Measurements from ENCODE around the gene SVBP.

SVBP gene

GRCh38 chr1:42758641-42759040, 58.6 kb downstream of the SVBP start:
- Histone ChIP-seq H3K27me3 (ENCODE audit: insufficient read depth, poor library complexity, severe bottlenecking) (no peaks in the 10 kb centered on the region), H3K4me1 (ENCODE audit: insufficient read depth, poor library complexity, severe bottlenecking) (no peaks in the 10 kb centered on the region), H3K4me3 (ENCODE audit: severe bottlenecking) (no peak overlapping the region), H3K9me3 (ENCODE audit: severe bottlenecking) (no peaks in the 10 kb centered on the region), H3K36me3 (ENCODE audit: low read depth) (peaks cover 50% of the 10 kb centered on the region), H3K27ac (ENCODE audit: poor library complexity, severe bottlenecking) (no peak overlapping the region)
- DNase-seq (ENCODE audit: low spot score) (no peak), ATAC-seq (ENCODE audit: low read depth) (no peak)
- TF ChIP-seq, protein P1, sequence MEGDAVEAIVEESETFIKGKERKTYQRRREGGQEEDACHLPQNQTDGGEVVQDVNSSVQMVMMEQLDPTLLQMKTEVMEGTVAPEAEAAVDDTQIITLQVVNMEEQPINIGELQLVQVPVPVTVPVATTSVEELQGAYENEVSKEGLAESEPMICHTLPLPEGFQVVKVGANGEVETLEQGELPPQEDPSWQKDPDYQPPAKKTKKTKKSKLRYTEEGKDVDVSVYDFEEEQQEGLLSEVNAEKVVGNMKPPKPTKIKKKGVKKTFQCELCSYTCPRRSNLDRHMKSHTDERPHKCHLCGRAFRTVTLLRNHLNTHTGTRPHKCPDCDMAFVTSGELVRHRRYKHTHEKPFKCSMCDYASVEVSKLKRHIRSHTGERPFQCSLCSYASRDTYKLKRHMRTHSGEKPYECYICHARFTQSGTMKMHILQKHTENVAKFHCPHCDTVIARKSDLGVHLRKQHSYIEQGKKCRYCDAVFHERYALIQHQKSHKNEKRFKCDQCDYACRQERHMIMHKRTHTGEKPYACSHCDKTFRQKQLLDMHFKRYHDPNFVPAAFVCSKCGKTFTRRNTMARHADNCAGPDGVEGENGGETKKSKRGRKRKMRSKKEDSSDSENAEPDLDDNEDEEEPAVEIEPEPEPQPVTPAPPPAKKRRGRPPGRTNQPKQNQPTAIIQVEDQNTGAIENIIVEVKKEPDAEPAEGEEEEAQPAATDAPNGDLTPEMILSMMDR (IDR thresholded peaks at IDR 0.05; ENCODE audit: poor library complexity, severe bottlenecking) = no peak

- no peak for ATAC-seq (ENCODE audit: low read depth)
- Histone ChIP-seq H3K36me3 (ENCODE audit: low read depth) (peaks cover 57% of the 10 kb centered on the region), H3K4me3 (ENCODE audit: severe bottlenecking) (no peak overlapping the region), H3K27ac (ENCODE audit: poor library complexity, severe bottlenecking) (no peak overlapping the region), H3K4me1 (ENCODE audit: insufficient read depth, poor library complexity, severe bottlenecking) (no peaks in the 10 kb centered on the region), H3K27me3 (ENCODE audit: insufficient read depth, poor library complexity, severe bottlenecking) (no peaks in the 10 kb centered on the region), H3K9me3 (ENCODE audit: severe bottlenecking) (no peaks in the 10 kb centered on the region)
- DNase-seq (ENCODE audit: low spot score) = no peak
- TF ChIP-seq, protein P1 (IDR thresholded peaks at IDR 0.05; ENCODE audit: poor library complexity, severe bottlenecking) = no peak
Measured at GRCh38 chr1:42757892-42758275, 59.3 kb downstream of the SVBP start.

Data from RWPE2 (cell line).